SK-N-SH (cell line): ENCODE data around the gene ELK1. TPM values are rescaled to one million over a fixed set of nuclear protein-coding genes. Genes with fewer than 3 reads are reported as not detected.
"Not testable (repeated sequence)": the region's sequence is repeated elsewhere in the genome, so short reads cannot be mapped to it uniquely, and the experiment has no call there.

Source experiments
- CTCF ChIA-PET: fragments of 300-600, 350-600 bp; formaldehyde crosslinking; extraction: SDS; loops from one replicate; lab custom pipeline; 2021; lab: Yijun Ruan, JAX
- POLR2A ChIA-PET: fragments of 350-600 bp; sonication (Branson Sonifier 250); formaldehyde crosslinking; extraction: SDS; loops from one replicate; lab custom pipeline; 2020; ENCODE audit warnings: antibody characterized with exemption, inconsistent platforms; lab: Yijun Ruan, JAX
- DNase-seq: peaks from one replicate; pipeline ENCODE4 v3.0.0; 2012
- H2AFZ ChIP-seq: fragments of 200-600 bp; sonication (generic); 2 replicates; pipeline ENCODE4 v1.8.1; 2016; ENCODE audit warnings: antibody characterized with exemption, mild to moderate bottlenecking, low read depth
- H3F3A ChIP-seq: fragments of 200-600 bp; sonication (generic); replicated peaks from 2 replicates; pipeline ENCODE3; 2016; ENCODE audit warnings: antibody characterized with exemption, mild to moderate bottlenecking; ENCODE audit not compliant: insufficient read depth
- H3K27ac ChIP-seq, 2 experiments: fragments of 200-500 bp in 1 of 2; fragments of 200-600 bp in 1 of 2; sonication (Bioruptor generic) in 1 of 2; sonication (generic), shearing (Covaris generic) in 1 of 2; 2 replicates each; pipeline versions ENCODE4 v1.5.1 to v1.6.1; 2014 to 2016; ENCODE audit warnings: low read depth in 2 of 2, inconsistent platforms in 1 of 2, low read length in 1 of 2, mild to moderate bottlenecking in 1 of 2, mixed read lengths in 1 of 2
- H3K27me3 ChIP-seq: fragments of 200-600 bp; sonication (generic), shearing (Covaris generic); 2 replicates; pipeline ENCODE4 v1.6.1; 2016; ENCODE audit warnings: mixed run types; ENCODE audit not compliant: insufficient read depth
- H3K36me3 ChIP-seq, 2 experiments: fragments of 200-500 bp in 1 of 2; fragments of 200-600 bp in 1 of 2; sonication (Bioruptor generic) in 1 of 2; sonication (generic) in 1 of 2; replicated peaks in 1 of 2; 2 replicates each; pipeline versions ENCODE3 to v1.5.1; 2014 to 2016; ENCODE audit warnings: low read length in 1 of 2, mild to moderate bottlenecking in 1 of 2; ENCODE audit not compliant: insufficient read depth in 2 of 2, control insufficient read depth in 1 of 2
- H3K4me1 ChIP-seq, 2 experiments: fragments of 200-500 bp in 1 of 2; fragments of 200-600 bp in 1 of 2; sonication (Bioruptor generic) in 1 of 2; sonication (generic), shearing (Covaris generic) in 1 of 2; 2 replicates each; pipeline versions ENCODE4 v1.5.1 to v1.6.1; 2014 to 2016; ENCODE audit warnings: low read depth in 1 of 2, low read length in 1 of 2, mixed run types in 1 of 2; ENCODE audit not compliant: insufficient read depth in 2 of 2, control insufficient read depth in 1 of 2
- H3K4me2 ChIP-seq: fragments of 200-600 bp; sonication (generic), shearing (Covaris generic); 2 replicates; pipeline ENCODE4 v1.6.1; 2017; ENCODE audit warnings: mixed run types
- H3K4me3 ChIP-seq, 2 experiments: fragments of 200-500 bp in 1 of 2; fragments of 200-600 bp in 1 of 2; sonication (Bioruptor generic) in 1 of 2; sonication (generic), shearing (Covaris generic) in 1 of 2; 2 replicates each; pipeline versions ENCODE4 v1.5.1 to v1.8.1; 2014 to 2016; ENCODE audit warnings: low read depth in 2 of 2, inconsistent platforms in 1 of 2, low read length in 1 of 2, mild to moderate bottlenecking in 1 of 2, mixed read lengths in 1 of 2, moderate library complexity in 1 of 2
- H3K79me2 ChIP-seq: fragments of 200-600 bp; sonication (generic); 2 replicates; pipeline ENCODE4 v1.8.1; 2017; ENCODE audit warnings: mild to moderate bottlenecking; ENCODE audit not compliant: insufficient read depth
- H3K9ac ChIP-seq: fragments of 200-600 bp; sonication (generic); 2 replicates; pipeline ENCODE4 v1.6.1; 2017; ENCODE audit warnings: mixed run types
- H3K9me2 ChIP-seq: fragments of 200-600 bp; sonication (generic); 2 replicates; pipeline ENCODE4 v1.6.1; 2017; ENCODE audit warnings: mixed run types
- H3K9me3 ChIP-seq: fragments of 200-600 bp; sonication (generic); 2 replicates; pipeline ENCODE4 v1.6.1; 2017; ENCODE audit warnings: mixed run types, mild to moderate bottlenecking, moderate library complexity
- H4K20me1 ChIP-seq: fragments of 200-600 bp; sonication (generic); 2 replicates; pipeline ENCODE4 v1.6.1; 2017; ENCODE audit warnings: mild to moderate bottlenecking, mixed run types; ENCODE audit not compliant: insufficient read depth
- CHD2 ChIP-seq: fragments of 150-350 bp; IDR thresholded peaks from 2 replicates; pipeline ENCODE4 v1.6.1; 2018; ENCODE audit warnings: low read length; ENCODE audit not compliant: partially characterized antibody
- EP300 ChIP-seq, 2 experiments: IDR thresholded peaks; 2 replicates each; pipeline versions ENCODE4 v1.4.0 to v1.6.1; 2012; ENCODE audit warnings: borderline replicate concordance in 1 of 2, low read depth in 1 of 2, low read length in 1 of 2
- EZH2phosphoT487 ChIP-seq: fragments of 200-600 bp; sonication (generic); IDR thresholded peaks from 2 replicates; pipeline ENCODE4 v1.6.1; 2017; ENCODE audit warnings: low read depth, mixed run types, mild to moderate bottlenecking, antibody characterized with exemption, moderate library complexity, borderline replicate concordance
- FOXJ3 ChIP-seq: sonication (generic); formaldehyde crosslinking; IDR thresholded peaks from 2 replicates; pipeline ENCODE4 v1.5.1; 2020; ENCODE audit warnings: mild to moderate bottlenecking, missing genetic modification reagents
- FOXM1 ChIP-seq: IDR thresholded peaks from 2 replicates; pipeline ENCODE4 v1.4.0; 2012; ENCODE audit warnings: low read depth, mild to moderate bottlenecking
- JUND ChIP-seq: IDR thresholded peaks from 2 replicates; pipeline ENCODE4 v1.4.0; 2012
- MEF2A ChIP-seq: IDR thresholded peaks from 2 replicates; pipeline ENCODE4 v1.4.0; 2012; ENCODE audit warnings: low read depth, borderline replicate concordance
- MXI1 ChIP-seq: IDR thresholded peaks from 2 replicates; pipeline ENCODE4 v1.6.1; 2012; ENCODE audit warnings: mild to moderate bottlenecking, low read depth, low read length, improper control_type of control experiment
- NRF1 ChIP-seq: IDR thresholded peaks from 2 replicates; pipeline ENCODE4 v1.6.1; 2012; ENCODE audit warnings: low read depth, mild to moderate bottlenecking, low read length
- POLR2AphosphoS5 ChIP-seq: IDR thresholded peaks from 2 replicates; pipeline ENCODE4 v1.6.1; 2012; ENCODE audit warnings: low read depth, low read length
- RCOR1 ChIP-seq: fragments of 150-350 bp; IDR thresholded peaks from 2 replicates; pipeline ENCODE4 v1.6.1; 2017; ENCODE audit warnings: antibody characterized with exemption, low read length
- RXRA ChIP-seq: IDR thresholded peaks from 2 replicates; pipeline ENCODE4 v1.4.0; 2012; ENCODE audit warnings: low read depth, mild to moderate bottlenecking, borderline replicate concordance
- TAF1 ChIP-seq: IDR thresholded peaks from 2 replicates; pipeline ENCODE4 v1.6.1; 2012; ENCODE audit warnings: low read depth, mild to moderate bottlenecking, low read length, moderate library complexity, borderline replicate concordance
- TEAD4 ChIP-seq: IDR thresholded peaks from 2 replicates; pipeline ENCODE4 v1.4.0; 2012; ENCODE audit warnings: mild to moderate bottlenecking, borderline replicate concordance; ENCODE audit not compliant: insufficient read depth
- WGBS: methylation state at CpG from one replicate; pipeline ENCODE4 v1.1.6; 2017; ENCODE audit warnings: low lambda C conversion rate; 5-methylcytosine and 5-hydroxymethylcytosine counted together
- polyA plus RNA-seq, 3 experiments: library from polyadenylated mRNA; depleted of rRNA; stranded (reverse); fragments of >200 nt; gene quantifications; 2 replicates each; pipeline ENCODE4 v1.2.3, GENCODE V29; 2012
- TF ChIP-seq, protein P1 (sequence below): fragments of 150-350 bp; IDR thresholded peaks from 2 replicates; pipeline ENCODE4 v1.6.1; 2017; ENCODE audit warnings: antibody characterized with exemption, low read length, low read depth, borderline replicate concordance
- TF ChIP-seq, protein P2 (sequence below): IDR thresholded peaks from 2 replicates; pipeline ENCODE4 v1.4.0; 2012; ENCODE audit warnings: low read depth, borderline replicate concordance
- TF ChIP-seq, protein P3 (sequence below): IDR thresholded peaks from 2 replicates; pipeline ENCODE4 v1.4.0; 2012; ENCODE audit warnings: low read depth, borderline replicate concordance
- TF ChIP-seq, protein P4 (sequence below): IDR thresholded peaks from 2 replicates; pipeline ENCODE4 v1.4.0; 2012; ENCODE audit warnings: low read depth

The ELK1 gene
- polyA plus RNA-seq, 1 of the 3 experiments (the other 2 are of a cell fraction) = 14.6 TPM

DNA sequence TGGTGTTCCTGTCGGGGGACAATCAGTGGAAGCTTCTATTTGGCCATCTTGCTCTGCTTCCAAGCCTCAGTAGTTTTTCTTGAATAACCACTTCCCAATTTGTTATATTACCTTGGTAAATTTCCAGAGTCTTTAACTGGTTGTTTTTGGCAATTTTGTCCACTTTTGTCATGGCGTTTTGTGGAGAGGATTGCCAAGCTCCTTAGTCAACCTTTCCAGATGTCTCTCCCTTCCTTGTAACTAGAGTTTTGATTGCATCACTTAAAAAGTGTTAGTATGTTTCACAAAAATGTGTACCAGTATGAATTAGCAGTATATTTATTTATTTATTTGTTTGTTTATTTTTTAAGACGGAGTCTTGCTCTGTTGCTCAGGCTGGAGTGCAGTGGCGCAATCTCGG is 24.4 kb upstream of the ELK1 start:
- H3K27me3 ChIP-seq = peaks cover 4% of the 10 kb centered on the region; the same call in 1 of the 2 replicates
- H3K79me2 ChIP-seq = no peaks in the 10 kb centered on the region
- H3K27ac ChIP-seq = no peak overlapping the region
- H3K4me3 ChIP-seq = no peak overlapping the region
- no peaks in the 10 kb centered on the region for H3K9me3 ChIP-seq
- H4K20me1 ChIP-seq = no peaks in the 10 kb centered on the region
- TF ChIP-seq NRF1 = no peak
- no peak for TF ChIP-seq JUND
- no peak for TF ChIP-seq EZH2phosphoT487
- TF ChIP-seq EP300 (IDR thresholded peaks at IDR 0.05; ENCODE audit: borderline replicate concordance in 1 of 2, low read depth in 1 of 2, low read length in 1 of 2) = no peak
- TF ChIP-seq, protein P1, sequence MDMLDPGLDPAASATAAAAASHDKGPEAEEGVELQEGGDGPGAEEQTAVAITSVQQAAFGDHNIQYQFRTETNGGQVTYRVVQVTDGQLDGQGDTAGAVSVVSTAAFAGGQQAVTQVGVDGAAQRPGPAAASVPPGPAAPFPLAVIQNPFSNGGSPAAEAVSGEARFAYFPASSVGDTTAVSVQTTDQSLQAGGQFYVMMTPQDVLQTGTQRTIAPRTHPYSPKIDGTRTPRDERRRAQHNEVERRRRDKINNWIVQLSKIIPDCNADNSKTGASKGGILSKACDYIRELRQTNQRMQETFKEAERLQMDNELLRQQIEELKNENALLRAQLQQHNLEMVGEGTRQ = no peak
- 27% methylated on average over 5 of the region's 5 CpGs for WGBS
- no peaks in the 10 kb centered on the region; the same call in 1 of the 2 replicates for H3K9me2 ChIP-seq
- no peak overlapping the region for H2AFZ ChIP-seq
- no peak overlapping the region for H3K4me2 ChIP-seq
- no peak for DNase-seq
- POLR2A ChIA-PET = no interaction called here
- H3K36me3 ChIP-seq = no peaks in the 10 kb centered on the region
- no peaks in the 10 kb centered on the region for H3F3A ChIP-seq
- CTCF ChIA-PET = interaction anchor here (1.7 kb wide), 1 partner anchor 15 kb away, joined by 4 read pairs; no protein-coding TSS in a partner anchor
- H3K4me1 ChIP-seq = no peaks in the 10 kb centered on the region
- no peak overlapping the region for H3K9ac ChIP-seq

DNA sequence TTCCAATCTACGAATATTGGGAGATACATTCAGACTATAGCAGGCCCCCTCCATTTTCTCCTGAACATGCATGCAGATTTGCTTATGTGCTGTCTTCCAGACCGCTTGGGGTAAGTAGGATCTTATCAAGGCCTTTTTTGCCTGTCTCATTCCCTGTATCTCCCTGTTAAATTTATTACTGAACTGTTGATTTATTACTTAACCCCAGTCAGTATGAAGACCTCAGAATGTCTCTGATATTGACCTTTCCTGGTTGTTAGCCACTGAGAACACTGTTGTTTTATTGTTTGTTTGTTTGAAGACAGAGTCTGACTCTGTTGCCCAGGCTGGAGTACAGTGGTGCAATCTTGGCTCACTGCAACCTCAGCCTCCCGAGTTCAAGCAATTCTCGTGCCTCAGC is 15.4 kb upstream of the ELK1 start:
- H3K9me3 ChIP-seq, POLR2A ChIA-PET, H3K4me1 ChIP-seq, H3K4me3 ChIP-seq, H4K20me1 ChIP-seq, H3F3A ChIP-seq, H3K79me2 ChIP-seq, H3K4me2 ChIP-seq, H3K9me2 ChIP-seq, DNase-seq, H3K36me3 ChIP-seq, H3K27ac ChIP-seq, H3K9ac ChIP-seq, H3K27me3 ChIP-seq, H2AFZ ChIP-seq, CTCF ChIA-PET: not testable (repeated sequence)
- WGBS = 49% methylated on average over 4 of the region's 4 CpGs

DNA sequence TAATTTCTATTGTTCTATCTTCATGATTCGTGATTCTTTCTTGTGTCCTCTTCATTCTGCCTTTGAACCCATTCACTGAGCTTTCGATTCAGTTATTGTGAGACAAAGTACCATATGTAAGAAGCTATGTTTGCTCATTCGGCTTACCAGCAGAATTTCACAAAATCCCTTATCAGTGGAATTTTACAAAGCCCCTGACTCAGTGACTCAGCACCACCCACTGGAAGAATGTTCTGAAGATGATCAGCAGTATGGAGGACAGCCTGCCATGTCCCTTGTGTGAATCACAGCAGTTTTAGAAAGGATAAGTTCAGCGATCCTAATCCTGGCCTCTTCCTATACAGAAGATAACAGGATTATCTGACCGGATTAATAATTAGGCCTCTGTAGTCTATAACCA is 14.4 kb upstream of the ELK1 start:
- H3K27ac ChIP-seq = no peak overlapping the region
- ChIA-PET CTCF (interaction anchor here (1.0 kb wide), 1 partner anchor 14 kb away, joined by 4 read pairs; the partner anchor contains the start of gene ELK1), POLR2A (no interaction called here)

More for the DNA sequence above, 14.4 kb upstream of the ELK1 start:
- WGBS = 50% methylated on average over 5 of the region's 5 CpGs
- no peak for DNase-seq
- H3K9me3 ChIP-seq = no peaks in the 10 kb centered on the region
- H3K4me2 ChIP-seq = no peak overlapping the region
- no peaks in the 10 kb centered on the region for H3K9me2 ChIP-seq
- no peaks in the 10 kb centered on the region for H3K79me2 ChIP-seq
- TF ChIP-seq TEAD4 = no peak
- TF ChIP-seq, protein P2, sequence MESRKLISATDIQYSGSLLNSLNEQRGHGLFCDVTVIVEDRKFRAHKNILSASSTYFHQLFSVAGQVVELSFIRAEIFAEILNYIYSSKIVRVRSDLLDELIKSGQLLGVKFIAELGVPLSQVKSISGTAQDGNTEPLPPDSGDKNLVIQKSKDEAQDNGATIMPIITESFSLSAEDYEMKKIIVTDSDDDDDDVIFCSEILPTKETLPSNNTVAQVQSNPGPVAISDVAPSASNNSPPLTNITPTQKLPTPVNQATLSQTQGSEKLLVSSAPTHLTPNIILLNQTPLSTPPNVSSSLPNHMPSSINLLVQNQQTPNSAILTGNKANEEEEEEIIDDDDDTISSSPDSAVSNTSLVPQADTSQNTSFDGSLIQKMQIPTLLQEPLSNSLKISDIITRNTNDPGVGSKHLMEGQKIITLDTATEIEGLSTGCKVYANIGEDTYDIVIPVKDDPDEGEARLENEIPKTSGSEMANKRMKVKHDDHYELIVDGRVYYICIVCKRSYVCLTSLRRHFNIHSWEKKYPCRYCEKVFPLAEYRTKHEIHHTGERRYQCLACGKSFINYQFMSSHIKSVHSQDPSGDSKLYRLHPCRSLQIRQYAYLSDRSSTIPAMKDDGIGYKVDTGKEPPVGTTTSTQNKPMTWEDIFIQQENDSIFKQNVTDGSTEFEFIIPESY = no peak
- TF ChIP-seq RCOR1 = no peak
- TF ChIP-seq EP300 (IDR thresholded peaks at IDR 0.05; ENCODE audit: borderline replicate concordance in 1 of 2, low read depth in 1 of 2, low read length in 1 of 2) = no peak
- TF ChIP-seq, protein P3, sequence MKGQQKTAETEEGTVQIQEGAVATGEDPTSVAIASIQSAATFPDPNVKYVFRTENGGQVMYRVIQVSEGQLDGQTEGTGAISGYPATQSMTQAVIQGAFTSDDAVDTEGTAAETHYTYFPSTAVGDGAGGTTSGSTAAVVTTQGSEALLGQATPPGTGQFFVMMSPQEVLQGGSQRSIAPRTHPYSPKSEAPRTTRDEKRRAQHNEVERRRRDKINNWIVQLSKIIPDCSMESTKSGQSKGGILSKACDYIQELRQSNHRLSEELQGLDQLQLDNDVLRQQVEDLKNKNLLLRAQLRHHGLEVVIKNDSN = no peak
- TF ChIP-seq MXI1 = no peak
- TF ChIP-seq EZH2phosphoT487 = no peak
- TF ChIP-seq, protein P4, sequence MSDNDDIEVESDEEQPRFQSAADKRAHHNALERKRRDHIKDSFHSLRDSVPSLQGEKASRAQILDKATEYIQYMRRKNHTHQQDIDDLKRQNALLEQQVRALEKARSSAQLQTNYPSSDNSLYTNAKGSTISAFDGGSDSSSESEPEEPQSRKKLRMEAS = no peak
- TF ChIP-seq TAF1 = no peak
- no peak for TF ChIP-seq JUND
- TF ChIP-seq FOXJ3 (CRISPR knock-in tag) = no peak
- no peak for TF ChIP-seq CHD2
- no peak for TF ChIP-seq MEF2A
- TF ChIP-seq NRF1 = no peak
- no peak for TF ChIP-seq POLR2AphosphoS5
- TF ChIP-seq RXRA = no peak
- TF ChIP-seq FOXM1 = no peak
- no peak overlapping the region for H3K9ac ChIP-seq
- H3K4me3 ChIP-seq = no peak overlapping the region
- no peaks in the 10 kb centered on the region for H4K20me1 ChIP-seq
- 0 out of 4 replicates have a peak, but pooled peaks cover 0 to 5% of the 10 kb centered on the region in 2 experiments for H3K4me1 ChIP-seq
- H2AFZ ChIP-seq = no peak overlapping the region
- peaks cover 9% of the 10 kb centered on the region for H3F3A ChIP-seq
- H3K36me3 ChIP-seq = no peaks in the 10 kb centered on the region
- no peaks in the 10 kb centered on the region; the same call in 1 of the 2 replicates for H3K27me3 ChIP-seq
